Hematopoietic multipotent progenitor cell treated with erythropoietin and hydrocortisone succinate and interleukin-3 and kit ligand, for 15 days (in vitro differentiated cells): Measurements from ENCODE around the gene GPATCH1.
"Not testable (repeated sequence)": the region's sequence is repeated elsewhere in the genome, so short reads cannot be mapped to it uniquely, and the experiment has no call there.

Experiments
- DNase-seq: peaks from one replicate; pipeline ENCODE4 v3.0.0-alpha.2; 2015; ENCODE audit warnings: low spot score

Gene GPATCH1

DNA sequence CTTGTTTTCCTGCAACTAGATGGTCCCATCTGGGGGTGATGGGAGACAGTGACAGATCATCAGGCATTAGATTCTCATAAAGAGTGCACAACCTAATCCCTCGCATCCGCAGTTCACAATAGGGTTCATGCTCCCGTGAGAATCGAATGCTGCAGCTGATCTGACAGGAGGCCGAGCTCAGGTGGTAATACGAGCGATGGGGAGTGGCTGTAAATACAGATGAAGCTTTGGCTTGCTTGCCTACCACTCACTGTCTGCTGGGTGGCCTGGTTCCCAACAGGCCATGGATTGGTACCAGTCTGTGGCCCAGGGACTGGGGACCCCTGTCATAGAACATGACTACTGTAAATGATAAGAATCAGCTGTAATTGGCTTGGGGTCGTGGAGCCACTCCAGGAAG is 78.9 kb downstream of the GPATCH1 start:
- no peak for DNase-seq

DNA sequence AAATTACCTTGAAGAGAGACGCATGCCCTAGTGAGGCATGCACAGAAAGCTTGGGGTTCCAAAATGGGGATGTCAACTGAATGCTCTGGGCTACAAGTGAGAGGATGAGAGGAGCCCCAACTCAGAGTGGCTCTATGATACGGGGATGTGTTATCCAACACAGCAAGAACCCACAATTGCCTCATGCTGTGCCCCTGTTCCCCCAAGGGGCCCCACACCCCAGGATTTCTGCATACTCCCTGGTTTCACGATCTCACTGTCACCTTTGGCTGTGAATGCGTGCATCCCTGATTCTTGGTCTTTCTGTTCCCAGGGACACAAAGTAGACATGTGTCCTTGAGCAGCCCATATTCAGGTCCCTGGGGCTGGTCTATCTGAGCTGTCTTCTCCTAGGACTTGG is 80.2 kb downstream of the GPATCH1 start:
- DNase-seq: no peak

DNA sequence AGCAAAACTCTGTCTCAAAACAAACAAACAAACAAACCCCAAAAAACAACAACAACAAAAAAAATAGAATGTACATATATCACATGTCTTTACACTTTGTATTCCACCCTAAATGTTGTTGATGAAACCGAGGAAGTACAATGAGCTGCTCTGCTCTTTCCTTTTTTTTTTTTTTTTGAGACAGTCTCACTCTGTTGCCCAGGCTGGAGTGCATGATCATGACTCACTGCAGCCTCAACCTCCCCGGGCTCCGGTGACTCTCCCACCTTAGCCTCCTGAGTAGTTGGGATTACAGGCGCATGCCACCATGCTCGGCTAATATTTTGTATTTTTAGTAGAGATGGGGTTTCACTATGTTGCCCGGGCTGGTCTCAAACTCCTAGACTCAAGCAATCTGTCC is 82.5 kb downstream of the GPATCH1 start:
- DNase-seq: no peak

DNA sequence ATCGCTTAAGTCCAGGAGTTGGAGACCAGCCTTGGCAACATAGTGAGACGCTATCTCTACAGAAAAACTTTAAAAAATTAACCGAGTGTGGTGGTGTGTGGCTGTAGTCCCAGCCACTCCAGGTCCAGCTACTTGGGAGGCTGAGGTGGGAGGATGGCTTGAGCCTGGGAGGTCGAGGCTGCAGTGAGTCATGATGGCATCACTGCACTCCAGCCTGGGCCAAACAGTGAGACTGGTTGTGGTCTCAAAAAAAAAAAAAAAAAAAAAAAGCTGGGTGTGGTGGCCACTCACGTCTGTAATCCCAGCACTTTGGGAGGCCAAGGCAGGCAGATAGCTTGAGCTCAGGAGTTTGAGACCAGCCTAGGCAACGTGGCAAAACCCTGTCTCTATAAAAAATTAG is 85.1 kb downstream of the GPATCH1 start:
- DNase-seq: not testable (repeated sequence)

DNA sequence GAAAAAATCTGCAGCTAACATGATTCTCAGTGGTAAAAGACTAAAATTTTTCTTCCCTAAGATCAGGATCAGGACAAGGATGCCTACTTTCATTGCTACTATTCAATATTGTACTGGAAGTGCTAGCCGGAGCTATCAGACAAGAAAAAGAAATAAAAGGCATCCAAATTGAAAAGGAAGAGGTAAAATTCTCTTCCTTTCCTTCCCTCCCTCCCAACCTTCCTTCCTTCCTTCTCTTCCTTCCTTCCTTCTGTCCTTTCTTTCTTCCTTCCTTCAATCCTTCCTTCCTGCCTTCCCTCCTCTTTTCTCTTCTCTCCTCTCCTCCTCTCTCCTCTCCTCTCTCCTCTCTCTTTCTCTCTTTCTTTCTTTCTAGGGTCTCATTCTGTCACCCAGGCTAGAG is 86.5 kb downstream of the GPATCH1 start:
- no peak for DNase-seq

DNA sequence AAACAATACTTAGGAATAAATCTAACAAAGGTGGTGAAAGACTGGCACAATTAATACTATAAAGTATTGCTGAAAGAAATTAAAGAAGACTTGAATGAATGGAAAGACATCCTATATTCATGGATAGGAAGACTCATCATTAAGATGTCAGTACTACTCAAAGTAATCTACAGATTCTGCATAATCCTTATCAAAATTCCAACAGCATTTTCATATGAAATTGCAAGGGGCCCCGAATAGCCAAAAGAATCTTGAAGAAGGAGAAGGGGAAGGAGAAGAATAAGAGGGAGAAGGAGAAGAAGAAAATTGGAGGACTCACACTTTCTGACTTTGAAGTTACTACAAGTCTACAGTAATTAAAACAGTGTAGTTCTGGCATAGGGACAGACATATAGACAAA is 87.5 kb downstream of the GPATCH1 start:
- DNase-seq: no peak

DNA sequence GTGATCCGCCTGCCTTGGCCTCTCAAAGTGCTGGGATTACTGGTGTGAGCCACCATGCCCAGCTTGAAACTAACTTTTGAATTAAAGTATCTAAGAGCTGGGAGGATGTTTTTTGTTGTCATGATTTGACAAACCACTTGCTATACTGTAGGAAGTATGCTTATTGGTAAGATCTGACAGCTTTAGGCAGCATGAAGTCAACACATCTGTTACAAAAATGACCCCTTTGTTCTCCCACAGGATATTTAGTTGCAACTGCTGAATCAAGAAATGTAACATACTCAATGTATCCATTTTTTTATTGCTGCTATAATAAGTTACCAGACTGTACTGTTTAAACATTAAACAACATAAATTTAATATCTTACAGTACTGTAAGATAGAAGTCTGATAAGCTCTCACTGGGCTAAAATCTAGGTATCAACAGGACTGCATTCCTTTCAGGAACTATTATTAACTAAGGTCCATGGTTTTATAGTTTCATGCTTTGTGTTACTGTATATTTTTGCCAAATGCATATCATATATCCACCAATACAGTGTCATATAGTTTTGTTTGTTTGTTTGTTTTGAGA is 90.3 kb downstream of the GPATCH1 start:
- no peak for DNase-seq

DNA sequence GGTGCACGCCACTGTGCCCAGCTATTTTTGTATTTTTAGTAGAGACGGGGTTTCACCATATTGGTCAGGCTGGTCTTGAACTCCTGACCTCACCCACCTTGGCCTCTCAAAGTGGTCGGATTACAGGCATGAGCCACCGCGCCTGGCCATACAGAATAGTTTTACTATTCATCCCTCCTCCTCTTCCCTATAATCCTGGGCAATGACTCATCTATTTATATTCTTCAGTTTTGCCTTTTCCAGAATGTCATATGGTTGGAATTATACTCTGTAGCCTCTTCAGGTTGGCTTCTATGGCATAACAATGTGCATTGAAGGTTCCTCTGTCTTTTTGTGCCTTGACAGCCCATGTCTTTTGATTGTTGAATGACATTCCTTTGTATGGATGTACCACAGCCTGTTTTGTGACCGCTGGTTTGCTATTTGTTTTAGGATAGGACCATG is 91.0 kb downstream of the GPATCH1 start:
- DNase-seq: no peak

DNA sequence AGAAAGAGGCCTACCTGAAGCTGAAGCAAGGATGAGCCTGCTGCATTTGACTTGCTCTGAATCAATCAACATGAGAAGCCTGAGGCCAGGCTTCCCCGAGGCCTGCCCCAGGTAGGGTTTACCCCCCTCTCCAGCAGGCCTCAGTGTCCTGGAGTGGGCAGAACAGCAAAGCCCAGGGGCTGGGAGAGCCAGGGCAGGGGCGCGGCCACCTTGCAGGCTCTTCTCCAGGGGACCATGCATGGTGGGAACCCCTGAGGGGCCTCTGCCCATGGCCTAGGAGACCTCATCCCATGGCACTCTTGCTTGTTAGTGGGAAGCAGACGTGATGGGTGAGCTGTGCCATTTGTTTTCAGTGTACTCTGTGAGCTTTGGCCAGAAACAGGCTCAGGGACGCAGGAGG is 93.2 kb downstream of the GPATCH1 start:
- no peak for DNase-seq

DNA sequence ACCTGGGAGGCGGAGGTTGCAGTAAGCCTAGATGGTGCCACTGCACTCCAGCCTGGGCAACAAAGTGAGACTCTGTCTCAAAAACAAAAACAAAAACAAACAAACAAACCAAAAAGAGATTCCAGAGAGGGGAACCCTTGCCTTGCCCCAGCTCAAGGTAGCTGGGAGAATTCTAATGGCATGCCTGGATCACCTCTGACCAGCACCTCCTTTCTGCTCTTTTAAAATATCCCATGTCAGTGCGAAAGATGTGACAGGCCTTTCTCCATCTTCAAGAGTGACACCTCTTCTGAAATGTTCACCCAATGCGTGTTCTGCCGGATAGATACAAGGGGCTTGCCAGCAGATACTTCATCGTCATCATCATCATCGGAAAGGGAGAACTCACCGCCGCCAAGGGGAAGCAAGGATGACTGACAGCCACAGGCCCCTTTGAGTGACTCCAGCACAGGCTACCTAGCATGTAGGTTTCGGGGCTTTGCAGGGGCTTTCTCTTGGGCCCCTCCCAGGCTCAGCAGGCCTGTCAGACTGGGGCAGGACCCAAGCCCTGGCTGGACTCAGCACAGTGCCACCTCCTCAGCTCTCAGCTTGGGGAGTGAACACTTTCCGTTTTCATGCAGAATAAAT is 94.3 kb downstream of the GPATCH1 start:
- DNase-seq: no peak

DNA sequence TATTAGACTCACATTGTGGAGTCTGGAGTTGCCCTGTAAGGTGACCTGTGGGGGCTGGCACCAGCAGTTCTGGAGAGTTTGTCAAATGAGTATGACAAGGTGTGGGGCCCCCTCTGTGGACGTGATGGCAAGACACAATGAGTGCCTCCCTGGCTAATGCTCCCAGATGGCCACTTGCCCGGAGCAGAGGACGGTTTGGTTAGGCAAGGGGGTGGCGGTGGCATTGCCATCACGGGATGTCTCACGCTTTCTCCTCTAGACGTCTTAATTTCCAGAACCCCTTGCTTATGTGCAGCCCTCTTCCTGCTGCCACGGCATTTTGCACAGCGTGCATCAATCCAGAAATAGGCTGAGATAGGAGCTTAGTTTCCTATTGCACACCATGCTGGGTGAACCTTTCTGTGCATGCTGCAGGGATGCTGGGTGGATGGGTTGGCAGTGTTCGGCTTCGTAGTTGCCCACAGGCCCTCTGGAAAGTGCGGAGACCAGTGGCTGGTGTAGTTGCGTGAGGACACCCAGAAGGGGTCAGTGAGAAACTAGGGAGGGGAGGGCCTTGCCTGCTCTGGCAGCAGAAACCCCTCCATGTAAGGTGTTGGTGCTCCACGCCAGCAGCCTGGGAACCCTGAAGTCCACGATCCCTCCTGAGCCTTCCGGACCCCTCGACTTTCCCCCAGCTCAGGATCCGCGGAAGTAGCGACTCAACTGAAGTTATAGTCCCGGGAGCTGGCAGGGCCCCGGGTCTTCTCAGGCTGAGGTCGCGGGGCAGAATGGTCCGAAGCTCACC is 95.1 kb downstream of the GPATCH1 start:
- DNase-seq: no peak

DNA sequence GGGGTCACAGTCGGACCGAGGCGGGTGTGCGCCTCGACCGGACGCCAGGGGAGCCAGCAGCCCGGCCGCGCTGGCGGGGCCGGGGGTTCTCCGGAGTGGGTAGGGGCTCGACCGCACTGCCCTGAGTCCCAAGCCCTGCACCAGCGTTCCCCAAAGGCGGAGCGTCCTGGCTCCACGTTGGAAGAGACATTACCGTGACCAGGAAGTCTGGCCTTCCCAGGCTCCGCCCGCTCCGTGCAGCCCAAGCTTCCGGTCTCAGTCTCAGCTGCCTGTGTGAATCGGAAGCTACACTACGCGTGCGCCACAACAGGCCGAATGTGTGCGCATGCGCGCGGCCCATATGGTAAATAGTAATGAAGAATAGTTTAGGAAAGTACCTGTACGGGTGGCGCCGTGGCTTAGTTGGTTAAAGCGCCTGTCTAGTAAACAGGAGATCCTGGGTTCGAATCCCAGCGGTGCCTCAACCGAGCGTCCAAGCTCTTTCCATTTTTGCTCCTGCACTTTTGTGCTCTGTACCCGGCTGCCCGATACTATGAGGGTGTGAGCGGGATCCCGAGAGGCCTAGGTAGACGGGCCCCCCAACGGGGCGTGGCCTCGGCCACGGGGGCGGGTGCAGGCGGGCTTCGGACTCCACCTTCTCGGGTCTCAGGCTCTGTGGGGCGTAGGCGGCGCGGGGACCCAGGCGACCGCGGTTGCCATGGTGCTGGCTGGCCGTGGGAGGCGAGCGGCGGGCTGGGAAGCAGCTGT is 95.9 kb downstream of the GPATCH1 start:
- DNase-seq: peak; percentile 96

DNA sequence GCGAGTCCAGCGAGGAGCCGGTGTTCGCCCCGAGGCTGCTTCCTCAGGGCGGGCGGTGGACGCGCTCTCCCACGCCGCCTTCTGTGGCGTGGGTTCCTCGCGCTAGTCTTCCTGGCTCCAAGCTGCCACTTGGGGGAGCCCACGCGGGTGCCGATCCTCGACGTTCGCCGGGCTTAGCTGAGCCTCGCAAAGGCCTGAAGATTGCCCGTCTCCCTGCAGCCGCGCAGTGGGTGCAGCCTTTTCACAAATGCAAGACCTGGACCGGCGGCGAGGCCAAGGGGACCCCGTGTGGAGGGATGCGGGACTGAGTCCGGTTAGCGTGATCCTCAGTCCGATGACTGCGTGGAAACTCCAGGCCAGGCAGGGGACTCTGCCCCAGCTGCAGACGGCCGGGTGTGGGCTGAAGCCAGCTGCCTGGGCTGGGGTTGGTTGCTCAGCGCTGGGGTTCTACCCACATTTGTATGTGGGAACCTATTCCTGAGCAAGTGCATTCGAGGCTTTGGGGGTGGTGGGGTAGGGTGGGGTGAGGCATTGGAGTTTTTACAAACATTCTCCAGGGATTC is 96.5 kb downstream of the GPATCH1 start:
- DNase-seq: no peak
